ENCODE measurements around the gene CUX1.

- TF ChIP-seq CTCF (conservative IDR thresholded peaks at IDR 0.05 in 1 of 2, IDR thresholded peaks at IDR 0.05 in 1 of 2; ENCODE audit: low read depth in 1 of 2, low read length in 2 of 2) (no peak), EZH2 (IDR thresholded peaks at IDR 0.05; ENCODE audit: low read length, missing control alignments) (no peak)
These were observed 146.3 kb downstream of the CUX1 start for GRCh38 chr7:101963693-101964092.

All from fibroblast of lung (primary cell).